ENCODE data around the gene SNAPC4.

DNA sequence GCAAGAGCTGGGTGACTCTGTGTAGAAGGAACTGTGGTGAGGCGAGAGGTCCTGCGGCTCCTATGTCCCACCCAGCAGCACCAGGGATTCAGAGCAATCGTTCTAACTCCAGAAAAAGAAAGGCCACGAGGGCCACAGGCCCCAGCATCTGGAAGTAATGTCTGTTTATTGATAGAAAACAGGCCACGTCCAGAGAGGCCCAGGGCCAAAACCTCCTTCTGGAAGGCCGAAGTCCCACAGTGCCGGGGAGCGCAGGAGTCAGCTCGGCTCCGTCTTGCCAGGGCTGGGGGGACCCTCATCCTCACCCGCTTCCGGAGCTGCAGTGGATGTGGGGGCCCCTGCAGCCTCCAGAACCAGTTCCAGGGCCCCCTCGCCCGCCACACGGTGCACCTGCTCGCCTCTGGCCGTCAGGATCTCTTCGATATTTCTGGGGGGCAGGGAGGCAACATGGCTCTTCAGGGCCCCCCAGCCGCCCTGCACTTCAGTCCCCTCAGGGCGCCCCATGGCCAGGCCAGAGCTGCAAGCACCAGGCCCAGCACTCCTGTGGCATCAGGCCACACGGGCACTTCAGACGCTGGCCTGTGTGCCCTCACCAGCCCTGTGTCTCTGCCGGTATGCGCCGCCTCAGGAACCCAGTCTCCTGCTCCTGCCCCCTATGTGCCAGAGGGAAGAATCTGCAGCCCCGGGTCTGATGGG lies 38.1 kb downstream of the SNAPC4 start:
- TF ChIP-seq CREB1 (IDR thresholded peaks at IDR 0.05) (no peak), POLR2A (IDR thresholded peaks at IDR 0.05; ENCODE audit: control extremely low read depth in 1 of 2, low read depth in 2 of 2, low read length in 2 of 2) (no peak), CTCF (IDR thresholded peaks at IDR 0.05; ENCODE audit: control extremely low read depth in 1 of 3, insufficient read depth in 1 of 3, low read depth in 1 of 3, low read length in 3 of 3) (peak in 1 of 3 experiments; percentile 10; a peak in 1 of 4 replicates), CBX8 (IDR thresholded peaks at IDR 0.05; ENCODE audit: borderline replicate concordance, low read depth, low read length) (no peak), MAFK (IDR thresholded peaks at IDR 0.05; ENCODE audit: low read depth, low read length) (no peak), CEBPB (IDR thresholded peaks at IDR 0.05; ENCODE audit: low read depth, low read length) (no peak), CHD1 (IDR thresholded peaks at IDR 0.05; ENCODE audit: low read depth, low read length) (no peak), SIN3A (conservative IDR thresholded peaks at IDR 0.05 in 1 of 2, IDR thresholded peaks at IDR 0.05 in 1 of 2; ENCODE audit: low read depth in 1 of 2, low read length in 2 of 2) (no peak), RAD21 (IDR thresholded peaks at IDR 0.05 in 1 of 2, conservative IDR thresholded peaks at IDR 0.05 in 1 of 2; ENCODE audit: low read depth in 2 of 2, low read length in 2 of 2) (no peak)
- TF ChIP-seq, protein P1, sequence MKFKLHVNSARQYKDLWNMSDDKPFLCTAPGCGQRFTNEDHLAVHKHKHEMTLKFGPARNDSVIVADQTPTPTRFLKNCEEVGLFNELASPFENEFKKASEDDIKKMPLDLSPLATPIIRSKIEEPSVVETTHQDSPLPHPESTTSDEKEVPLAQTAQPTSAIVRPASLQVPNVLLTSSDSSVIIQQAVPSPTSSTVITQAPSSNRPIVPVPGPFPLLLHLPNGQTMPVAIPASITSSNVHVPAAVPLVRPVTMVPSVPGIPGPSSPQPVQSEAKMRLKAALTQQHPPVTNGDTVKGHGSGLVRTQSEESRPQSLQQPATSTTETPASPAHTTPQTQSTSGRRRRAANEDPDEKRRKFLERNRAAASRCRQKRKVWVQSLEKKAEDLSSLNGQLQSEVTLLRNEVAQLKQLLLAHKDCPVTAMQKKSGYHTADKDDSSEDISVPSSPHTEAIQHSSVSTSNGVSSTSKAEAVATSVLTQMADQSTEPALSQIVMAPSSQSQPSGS (IDR thresholded peaks at IDR 0.05; ENCODE audit: low read length), result no peak
